CD1c-positive myeloid dendritic cell (primary cell): ENCODE data around the gene CTF1.
"Not testable (repeated sequence)": the region's sequence is repeated elsewhere in the genome, so short reads cannot be mapped to it uniquely, and the experiment has no call there.

ENCODE experiments used
- DNase-seq: peaks from one replicate; pipeline ENCODE4 v3.0.0-alpha.2; 2016; ENCODE audit errors: extremely low spot score

The CTF1 gene

GRCh38 chr16:30896261-30896888, at the start of gene CTF1:
Gene CTF1, plus strand, starts transcription at chr16:30896614. Its CDS starts 30 bp downstream, at chr16:30896644.
- DNase-seq: no peak

GRCh38 chr16:30846649-30847402, 49.6 kb upstream of the CTF1 start:
- no peak for DNase-seq

GRCh38 chr16:30850246-30850645, 46.2 kb upstream of the CTF1 start:
- DNase-seq: no peak

- no peak for DNase-seq
Measured at GRCh38 chr16:30853758-30854157, 42.7 kb upstream of the CTF1 start.

GRCh38 chr16:30858111-30858495, 38.3 kb upstream of the CTF1 start:
- no peak for DNase-seq

- no peak for DNase-seq
Measured at GRCh38 chr16:30858829-30859423, 37.5 kb upstream of the CTF1 start.

- not testable (repeated sequence) for DNase-seq
Measured at GRCh38 chr16:30860729-30861128, 35.7 kb upstream of the CTF1 start.

- DNase-seq: not testable (repeated sequence)
Measured at GRCh38 chr16:30863178-30863577, 33.2 kb upstream of the CTF1 start.

GRCh38 chr16:30866031-30866430, 30.4 kb upstream of the CTF1 start:
- no peak for DNase-seq

GRCh38 chr16:30867747-30868146, 28.7 kb upstream of the CTF1 start:
- DNase-seq: no peak

- DNase-seq: no peak
Measured at GRCh38 chr16:30870904-30871303, 25.5 kb upstream of the CTF1 start.

- no peak for DNase-seq
Measured at GRCh38 chr16:30874244-30874820, 22.1 kb upstream of the CTF1 start.

- DNase-seq: peak; percentile 92
Measured at GRCh38 chr16:30874821-30875717, 21.3 kb upstream of the CTF1 start.

GRCh38 chr16:30875871-30876801, 20.3 kb upstream of the CTF1 start:
- peak; percentile 64 for DNase-seq

GRCh38 chr16:30876867-30877266, 19.5 kb upstream of the CTF1 start:
- no peak for DNase-seq

- DNase-seq: no peak
Measured at GRCh38 chr16:30882429-30883310, 13.7 kb upstream of the CTF1 start.

- DNase-seq: no peak
Measured at GRCh38 chr16:30884760-30885159, 11.7 kb upstream of the CTF1 start.

GRCh38 chr16:30885196-30885595, 11.2 kb upstream of the CTF1 start:
- no peak for DNase-seq

GRCh38 chr16:30886145-30886544, 10.3 kb upstream of the CTF1 start:
- DNase-seq: no peak

GRCh38 chr16:30887927-30888326, 8.5 kb upstream of the CTF1 start:
- DNase-seq: no peak
